ENCODE data around the gene BNIPL. TPM values are rescaled to one million over a fixed set of nuclear protein-coding genes. Genes with fewer than 3 reads are reported as not detected.

The BNIPL gene
- total and polyA plus RNA-seq, 2 of the 13 experiments (the other 11 are each of a cell fraction or from before 2014, with no cell fraction given), result 0.40 to 1.1 TPM

- Histone ChIP-seq H3K4me1 (ENCODE audit: insufficient read depth, low read length) (peaks cover 41% of the 10 kb centered on the region), H4K20me1 (ENCODE audit: insufficient read depth, low read length) (no peaks in the 10 kb centered on the region), H3K4me2 (ENCODE audit: low read depth, low read length) (no peak overlapping the region), H3K27ac (ENCODE audit: extremely low read length, insufficient read depth, low read length) (no peak overlapping the region), H3K79me2 (ENCODE audit: insufficient read depth, low read length) (no peaks in the 10 kb centered on the region), H3K9me3 (ENCODE audit: low read length) (no peaks in the 10 kb centered on the region), H3K36me3 (replicated peaks in 1 of 2; ENCODE audit: control insufficient read depth in 1 of 2, insufficient read depth in 2 of 2, low read length in 2 of 2) (peaks cover 4 to 14% of the 10 kb centered on the region in 2 experiments; a peak in 3 of 5 replicates), H3K27me3 (ENCODE audit: control insufficient read depth in 1 of 2, insufficient read depth in 2 of 2, low read length in 2 of 2) (no peaks in the 10 kb centered on the region), H3K9ac (ENCODE audit: insufficient read depth, low read depth, low read length) (no peak overlapping the region), H3K4me3 (replicated peaks in 1 of 3; ENCODE audit: insufficient read depth in 1 of 3, low read depth in 2 of 3, low read length in 3 of 3) (no peak overlapping the region), H2AFZ (ENCODE audit: low read length) (no peak overlapping the region)
- BruUV-seq (replicated peaks), result no TSS peak
- no peak for DNase-seq (ENCODE audit: low spot score)
- CTCF ChIA-PET (ENCODE audit: low intra/inter-chr PET ratio, low total read pairs), result interaction anchor here (1.5 kb wide), 1 partner anchor 25 kb away, joined by 5 read pairs; no protein-coding TSS in a partner anchor
- WGBS (ENCODE audit: low lambda C conversion rate), result 100% methylated on average over 5 of the region's 5 CpGs
- intact Hi-C loops (cut with micrococcal nuclease; ENCODE audit: unreplicated experiment), result loop anchor here (5.0 kb wide), 1 partner anchor 42 kb away; the partner anchor contains the start of genes MINDY1 and PRUNE1
- in situ Hi-C loops (cut with HindIII; ENCODE audit: extremely low pct_ligation_motif_present, low pct_unique_long_range_greater_than_20kb), result no loop called here
- no peak for ATAC-seq
- FAIRE-seq, result no peak
- POLR2A ChIA-PET, result interaction anchor here (1.2 to 1.3 kb wide), 2 partner anchors 10 to 22 kb away, joined by 3 read pairs; partner anchors contain the start of gene CDC42SE1
- no peak for TF ChIP-seq SMYD3 (CRISPR knock-in tag; IDR thresholded peaks at IDR 0.05)
- TF ChIP-seq, protein P1, sequence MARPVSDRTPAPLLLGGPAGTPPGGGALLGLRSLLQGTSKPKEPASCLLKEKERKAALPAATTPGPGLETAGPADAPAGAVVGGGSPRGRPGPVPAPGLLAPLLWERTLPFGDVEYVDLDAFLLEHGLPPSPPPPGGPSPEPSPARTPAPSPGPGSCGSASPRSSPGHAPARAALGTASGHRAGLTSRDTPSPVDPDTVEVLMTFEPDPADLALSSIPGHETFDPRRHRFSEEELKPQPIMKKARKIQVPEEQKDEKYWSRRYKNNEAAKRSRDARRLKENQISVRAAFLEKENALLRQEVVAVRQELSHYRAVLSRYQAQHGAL (CRISPR knock-in tag; IDR thresholded peaks at IDR 0.05; ENCODE audit: not compliant biosample characterization), result no peak
These were observed 13.1 kb downstream of the BNIPL start for GRCh38 chr1:151049458-151049857.

DNA sequence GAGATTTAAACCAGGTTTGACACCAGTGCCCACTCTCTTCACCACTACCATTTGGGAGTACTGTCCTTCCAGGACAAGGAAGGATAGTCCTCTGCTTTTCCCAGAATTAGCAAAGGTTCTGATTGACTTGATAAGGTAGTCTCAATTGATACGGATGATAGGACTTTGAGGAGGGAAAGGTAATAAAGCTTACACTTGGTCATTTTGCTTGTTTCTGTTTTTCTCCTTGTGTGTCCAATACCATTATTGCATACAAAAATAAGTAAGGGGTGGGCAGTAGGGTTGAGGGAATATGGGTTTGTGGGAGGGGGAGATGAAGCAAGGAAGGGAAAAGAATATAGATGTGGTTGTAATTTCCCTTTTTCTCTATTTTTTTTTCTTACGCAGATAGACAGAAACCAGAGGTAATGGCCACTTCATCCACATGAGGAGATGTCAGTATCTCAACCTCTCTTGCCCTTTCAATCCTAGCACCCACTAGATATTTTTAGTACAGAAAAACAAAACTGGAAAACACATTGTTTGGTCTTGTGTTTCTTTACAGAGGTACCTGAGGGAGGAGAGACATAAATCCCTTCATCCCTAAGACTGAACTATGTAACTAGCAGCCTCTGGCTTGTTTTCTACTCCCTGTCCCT, 13.8 kb downstream of the BNIPL start:
- 99% methylated on average over 2 of the region's 2 CpGs for WGBS (ENCODE audit: low lambda C conversion rate)
- H2AFZ ChIP-seq (ENCODE audit: low read length), result no peak overlapping the region
- FAIRE-seq (no peak), DNase-seq (ENCODE audit: low spot score) (no peak), ATAC-seq (no peak)
- no peaks in the 10 kb centered on the region for H4K20me1 ChIP-seq (ENCODE audit: insufficient read depth, low read length)
- H3K36me3 ChIP-seq (replicated peaks in 1 of 2; ENCODE audit: control insufficient read depth in 1 of 2, insufficient read depth in 2 of 2, low read length in 2 of 2), result peaks cover 4 to 20% of the 10 kb centered on the region in 2 experiments
- no peak overlapping the region for H3K4me3 ChIP-seq (replicated peaks in 1 of 3; ENCODE audit: insufficient read depth in 1 of 3, low read depth in 2 of 3, low read length in 3 of 3)
- TSS peak; percentile 23 for BruUV-seq (replicated peaks)
- POLR2A ChIA-PET, result interaction anchor here (1.2 kb wide), 1 partner anchor 9 kb away, joined by 3 read pairs; the partner anchor contains the start of gene CDC42SE1
- no peaks in the 10 kb centered on the region for H3K9me3 ChIP-seq (ENCODE audit: low read length)
- no peaks in the 10 kb centered on the region for H3K79me2 ChIP-seq (ENCODE audit: insufficient read depth, low read length)
- H3K27me3 ChIP-seq (ENCODE audit: control insufficient read depth in 1 of 2, insufficient read depth in 2 of 2, low read length in 2 of 2), result no peaks in the 10 kb centered on the region
- peaks cover 44% of the 10 kb centered on the region for H3K4me1 ChIP-seq (ENCODE audit: insufficient read depth, low read length)
- in situ Hi-C loops (cut with HindIII; ENCODE audit: extremely low pct_ligation_motif_present, low pct_unique_long_range_greater_than_20kb), result no loop called here
- no peak overlapping the region for H3K4me2 ChIP-seq (ENCODE audit: low read depth, low read length)
- TF ChIP-seq AGO2 (optimal IDR thresholded peaks at IDR 0.05; ENCODE audit: low read depth, low read length), result peak; percentile 22
- TF ChIP-seq HNRNPK (IDR thresholded peaks at IDR 0.05; ENCODE audit: low read depth, low read length, poor library complexity, severe bottlenecking), result peak; percentile 43
- TF ChIP-seq ZNF143 (CRISPR knock-in tag; IDR thresholded peaks at IDR 0.05), result no peak
- no peak for TF ChIP-seq GATAD1 (CRISPR knock-in tag; IDR thresholded peaks at IDR 0.05)
- TF ChIP-seq TRIM24 (CRISPR knock-in tag; IDR thresholded peaks at IDR 0.05), result no peak
- no peak for TF ChIP-seq ZNF569 (CRISPR knock-in tag; IDR thresholded peaks at IDR 0.05; ENCODE audit: borderline replicate concordance)
- H3K27ac ChIP-seq (ENCODE audit: extremely low read length, insufficient read depth, low read length), result no peak overlapping the region
- H3K9ac ChIP-seq (ENCODE audit: insufficient read depth, low read depth, low read length), result no peak overlapping the region
- intact Hi-C loops (cut with micrococcal nuclease; ENCODE audit: unreplicated experiment), result no loop called here
- CTCF ChIA-PET (ENCODE audit: low intra/inter-chr PET ratio, low total read pairs), result no interaction called here
